Smooth muscle cell (in vitro differentiated cells): ENCODE data around the gene B4GALNT3. TPM values are rescaled to one million over a fixed set of nuclear protein-coding genes. Genes with fewer than 3 reads are reported as not detected.

Experiments used
- DNase-seq: peaks from one replicate; lab custom pipeline; 2025; ENCODE audit not compliant: unreplicated experiment; lab: John Stamatoyannopoulos, UW
- H2AFZ ChIP-seq: fragments of 200-600 bp; sonication (generic); 2 replicates; pipeline ENCODE4 v1.6.0; 2016; ENCODE audit warnings: antibody characterized with exemption, low read depth, mild to moderate bottlenecking
- H3F3A ChIP-seq: fragments of 200-600 bp; sonication (generic); 2 replicates; pipeline ENCODE4 v1.6.0; 2017; ENCODE audit warnings: antibody characterized with exemption, low read depth
- H3K27ac ChIP-seq: fragments of 200-600 bp; sonication (generic); 2 replicates; pipeline ENCODE4 v1.5.1; 2016; ENCODE audit warnings: low read depth, mild to moderate bottlenecking
- H3K27me3 ChIP-seq: fragments of 200-600 bp; sonication (generic); 2 replicates; pipeline ENCODE4 v1.6.1; 2016; ENCODE audit warnings: low read depth, mild to moderate bottlenecking
- H3K36me3 ChIP-seq: fragments of 200-600 bp; sonication (generic); 2 replicates; pipeline ENCODE4 v1.5.1; 2016; ENCODE audit warnings: low read depth
- H3K4me1 ChIP-seq: fragments of 200-600 bp; sonication (generic); 2 replicates; pipeline ENCODE4 v1.5.1; 2016; ENCODE audit warnings: low read depth
- H3K4me2 ChIP-seq: fragments of 200-600 bp; sonication (generic); 2 replicates; pipeline ENCODE4 v1.6.0; 2016; ENCODE audit warnings: mild to moderate bottlenecking
- H3K4me3 ChIP-seq: fragments of 200-600 bp; sonication (generic); 2 replicates; pipeline ENCODE4 v1.5.1; 2016; ENCODE audit warnings: mild to moderate bottlenecking
- H3K79me2 ChIP-seq: fragments of 200-600 bp; sonication (generic); 2 replicates; pipeline ENCODE4 v1.6.0; 2016; ENCODE audit warnings: low read depth, mild to moderate bottlenecking
- H3K9ac ChIP-seq: fragments of 200-600 bp; sonication (generic); 2 replicates; pipeline ENCODE4 v1.6.0; 2016; ENCODE audit warnings: low read depth
- H3K9me3 ChIP-seq: fragments of 200-600 bp; sonication (generic); replicated peaks from 2 replicates; pipeline ENCODE4 v1.5.1; 2016; ENCODE audit warnings: low read depth
- H4K20me1 ChIP-seq: fragments of 200-600 bp; sonication (generic); 2 replicates; pipeline ENCODE4 v1.6.0; 2016; ENCODE audit warnings: low read depth
- WGBS: methylation state at CpG from one replicate; pipeline ENCODE4 v1.1.7; 2016; ENCODE audit warnings: low lambda C conversion rate; 5-methylcytosine and 5-hydroxymethylcytosine counted together
- polyA plus RNA-seq: library from polyadenylated mRNA; unstranded; fragments of >200 nt; fragmentation: Nextera tagmentation; extraction: Ambion mirVana; gene quantifications from 2 replicates; pipeline ENCODE4 v1.2.1, GENCODE V29; 2016
- total RNA-seq: library from RNA; depleted of rRNA; stranded (reverse); fragments of >200 nt; gene quantifications from 2 replicates; pipeline ENCODE4 v1.2.3, GENCODE V29; 2014
- TF ChIP-seq, protein P1 (sequence below): fragments of 200-600 bp; sonication (generic); IDR thresholded peaks from 2 replicates; pipeline ENCODE4 v1.5.1; 2017; ENCODE audit warnings: borderline replicate concordance, mild to moderate bottlenecking, antibody characterized with exemption; ENCODE audit not compliant: insufficient read depth, poor library complexity, severe bottlenecking

B4GALNT3 gene
- total and polyA plus RNA-seq, 2 experiments from 2014 or later, result 5.1 to 5.7 TPM

DNA sequence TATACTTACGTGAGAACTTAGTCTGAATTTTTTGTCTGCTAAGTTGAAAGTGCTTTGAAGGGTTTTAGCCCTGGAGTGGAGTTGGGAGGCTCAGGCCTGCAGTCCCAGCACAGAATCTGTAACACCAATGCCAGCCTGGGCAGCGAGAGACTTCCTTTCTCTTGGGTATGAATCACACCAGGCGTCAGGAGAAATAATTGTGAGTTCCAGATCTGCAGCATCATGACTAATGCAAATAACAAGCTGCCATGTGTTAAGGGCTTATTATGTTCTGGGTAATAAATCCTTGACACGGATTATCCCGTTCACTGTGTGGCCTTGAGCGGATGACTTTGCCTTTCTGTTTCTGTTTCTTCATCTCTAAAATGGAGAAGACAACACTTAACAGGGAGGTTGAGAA is 70.6 kb downstream of the B4GALNT3 start:
- Histone ChIP-seq H3K79me2 (no peaks in the 10 kb centered on the region), H3K4me2 (peak overlapping the region; percentile 20), H3K4me3 (no peak overlapping the region), H3K9ac (peak overlapping the region; percentile 6), H3K4me1 (no peaks in the 10 kb centered on the region), H3K27me3 (no peaks in the 10 kb centered on the region), H4K20me1 (no peaks in the 10 kb centered on the region), H3K27ac (peak overlapping the region; percentile 97), H3K36me3 (no peaks in the 10 kb centered on the region), H2AFZ (no peak overlapping the region), H3K9me3 (no peaks in the 10 kb centered on the region), H3F3A (no peaks in the 10 kb centered on the region)
- no peak for DNase-seq
- TF ChIP-seq, protein P1, sequence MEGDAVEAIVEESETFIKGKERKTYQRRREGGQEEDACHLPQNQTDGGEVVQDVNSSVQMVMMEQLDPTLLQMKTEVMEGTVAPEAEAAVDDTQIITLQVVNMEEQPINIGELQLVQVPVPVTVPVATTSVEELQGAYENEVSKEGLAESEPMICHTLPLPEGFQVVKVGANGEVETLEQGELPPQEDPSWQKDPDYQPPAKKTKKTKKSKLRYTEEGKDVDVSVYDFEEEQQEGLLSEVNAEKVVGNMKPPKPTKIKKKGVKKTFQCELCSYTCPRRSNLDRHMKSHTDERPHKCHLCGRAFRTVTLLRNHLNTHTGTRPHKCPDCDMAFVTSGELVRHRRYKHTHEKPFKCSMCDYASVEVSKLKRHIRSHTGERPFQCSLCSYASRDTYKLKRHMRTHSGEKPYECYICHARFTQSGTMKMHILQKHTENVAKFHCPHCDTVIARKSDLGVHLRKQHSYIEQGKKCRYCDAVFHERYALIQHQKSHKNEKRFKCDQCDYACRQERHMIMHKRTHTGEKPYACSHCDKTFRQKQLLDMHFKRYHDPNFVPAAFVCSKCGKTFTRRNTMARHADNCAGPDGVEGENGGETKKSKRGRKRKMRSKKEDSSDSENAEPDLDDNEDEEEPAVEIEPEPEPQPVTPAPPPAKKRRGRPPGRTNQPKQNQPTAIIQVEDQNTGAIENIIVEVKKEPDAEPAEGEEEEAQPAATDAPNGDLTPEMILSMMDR, result no peak
- WGBS, result 31% methylated on average over 6 of the region's 6 CpGs

DNA sequence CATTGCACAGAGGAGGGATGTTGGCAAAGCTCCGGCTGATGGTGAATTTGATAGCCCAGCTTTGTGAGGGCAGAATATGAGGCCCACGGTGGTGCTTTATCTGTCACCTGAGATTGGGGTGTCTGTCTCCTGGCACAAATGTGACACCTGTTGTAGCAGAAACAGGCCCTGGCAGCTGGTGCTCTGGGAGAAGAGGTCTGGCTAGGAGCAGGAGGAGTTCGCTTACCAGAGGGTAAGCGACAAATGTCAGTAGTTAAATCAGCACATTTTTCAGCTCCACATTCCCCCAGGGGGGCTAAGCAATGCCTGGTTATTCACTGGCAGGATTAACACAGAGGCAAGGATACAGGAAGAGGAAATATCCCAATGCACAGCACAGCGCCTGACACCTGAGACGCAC is 71.1 kb downstream of the B4GALNT3 start:
- Histone ChIP-seq H3K36me3 (no peaks in the 10 kb centered on the region), H3K9me3 (no peaks in the 10 kb centered on the region), H3F3A (no peaks in the 10 kb centered on the region), H3K4me1 (no peaks in the 10 kb centered on the region), H3K79me2 (no peaks in the 10 kb centered on the region), H3K9ac (peak overlapping the region; percentile 6), H3K4me2 (no peak overlapping the region), H3K27ac (peak overlapping the region; percentile 97), H3K27me3 (no peaks in the 10 kb centered on the region), H2AFZ (no peak overlapping the region), H3K4me3 (no peak overlapping the region), H4K20me1 (no peaks in the 10 kb centered on the region)
- TF ChIP-seq, protein P1, result no peak
- 88% methylated on average over 6 of the region's 6 CpGs for WGBS
- DNase-seq, result no peak

DNA sequence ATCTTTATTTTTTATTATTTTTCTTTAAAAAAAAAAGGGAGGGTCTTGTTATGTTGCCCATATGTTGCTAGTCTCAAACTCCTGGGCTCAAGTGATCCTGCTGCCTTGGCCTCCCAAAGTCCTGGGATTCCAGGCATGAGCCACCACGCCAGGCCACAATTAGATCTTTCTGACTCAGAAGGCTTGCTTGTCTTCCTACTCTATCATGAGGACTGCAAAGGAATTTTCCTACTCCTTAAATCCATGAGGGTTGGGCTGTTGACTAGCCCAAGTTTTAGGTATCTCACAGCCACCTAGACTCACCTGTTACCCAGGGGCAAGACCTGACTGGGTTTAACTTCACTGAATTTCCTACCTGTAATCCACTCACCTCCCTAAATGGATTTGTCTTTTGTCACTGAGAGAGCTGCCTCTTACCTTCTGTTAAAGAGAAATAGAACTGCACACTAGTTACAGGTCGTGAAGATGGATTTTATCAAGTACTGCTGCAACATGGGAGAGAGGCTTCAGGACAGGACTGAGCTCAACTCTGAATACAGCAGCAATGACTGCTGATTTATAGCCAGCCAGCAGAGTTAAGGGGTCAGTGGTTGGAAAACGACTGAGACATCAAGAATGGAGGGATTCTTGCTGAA is 72.3 kb downstream of the B4GALNT3 start:
- H3K27ac ChIP-seq, result peak overlapping the region; percentile 97
- no peaks in the 10 kb centered on the region for H3K9me3 ChIP-seq

More for the DNA sequence above, 72.3 kb downstream of the B4GALNT3 start:
- Histone ChIP-seq H3K9ac (peak overlapping the region; percentile 70), H3F3A (no peaks in the 10 kb centered on the region), H2AFZ (no peak overlapping the region), H3K4me1 (peaks cover 5% of the 10 kb centered on the region), H3K27me3 (no peaks in the 10 kb centered on the region), H3K36me3 (no peaks in the 10 kb centered on the region), H3K4me3 (no peak overlapping the region), H4K20me1 (no peaks in the 10 kb centered on the region), H3K79me2 (no peaks in the 10 kb centered on the region), H3K4me2 (peak overlapping the region; percentile 40)
- no peak for DNase-seq
- 63% methylated on average over 3 of the region's 3 CpGs for WGBS
- TF ChIP-seq, protein P1, result no peak
